Activated CD8-positive, alpha-beta T cell treated with anti-CD3 and anti-CD28 coated beads, Interleukin-2, amount 10 ng/mL, durations not matched to agents 7 days and 5 days (primary cell): ENCODE data around the gene ZNF792. TPM values are rescaled to one million over a fixed set of nuclear protein-coding genes. Genes with fewer than 3 reads are reported as not detected.
"Not testable (repeated sequence)": the region's sequence is repeated elsewhere in the genome, so short reads cannot be mapped to it uniquely, and the experiment has no call there.

Experiments
- ATAC-seq: fragments of 150-1000 bp; cut with Tn5 transposase; one replicate; pipeline ENCODE4 v1.10.0; 2021; ENCODE audit warnings: moderate library complexity
- CTCF ChIA-PET: fragments of 350-600 bp; sonication (Branson Sonifier 250); formaldehyde crosslinking; loops from one replicate; lab custom pipeline; 2021; ENCODE audit warnings: antibody characterized with exemption; lab: Charles Lee
- POLR2A ChIA-PET: fragments of 350-600 bp; sonication (Branson Sonifier 250); formaldehyde crosslinking; loops from one replicate; lab custom pipeline; 2021; ENCODE audit warnings: antibody characterized with exemption; lab: Charles Lee
- DNase-seq: peaks from one replicate; pipeline ENCODE4 v3.0.0-alpha.2; 2020
- H3K27ac Mint-ChIP-seq: one replicate; pipeline ENCODE4 v1.8.0; 2021; ENCODE audit warnings: mild to moderate bottlenecking, mixed read lengths
- H3K27me3 Mint-ChIP-seq: one replicate; pipeline ENCODE4 v1.8.0; 2021; ENCODE audit warnings: low read depth, mixed read lengths
- H3K36me3 Mint-ChIP-seq: one replicate; pipeline ENCODE4 v1.8.0; 2021; ENCODE audit warnings: low read depth, mixed read lengths
- H3K4me1 Mint-ChIP-seq: one replicate; pipeline ENCODE4 v1.8.0; 2021; ENCODE audit warnings: low read depth, mixed read lengths
- H3K4me3 Mint-ChIP-seq: one replicate; pipeline ENCODE4 v1.8.0; 2021; ENCODE audit warnings: mild to moderate bottlenecking, mixed read lengths
- H3K9me3 Mint-ChIP-seq: one replicate; pipeline ENCODE4 v1.8.0; 2022; ENCODE audit warnings: mixed read lengths; ENCODE audit not compliant: insufficient read depth
- total RNA-seq, 2 experiments: library from RNA; stranded (reverse); gene quantifications; one replicate each; pipeline ENCODE4 v1.2.3, GENCODE V29; 2021

The ZNF792 gene
- total RNA-seq, 2 experiments from 2014 or later: 13.7 to 14.2 TPM

GRCh38 chr19:34965505-34965904 lies 1.5 kb upstream of the ZNF792 start:
- POLR2A ChIA-PET, ATAC-seq, H3K27me3 Mint-ChIP-seq, CTCF ChIA-PET, H3K27ac Mint-ChIP-seq: not testable (repeated sequence)
- H3K9me3 Mint-ChIP-seq: peaks cover 49% of the 10 kb centered on the region
- DNase-seq: peak; percentile 14
- H3K36me3 Mint-ChIP-seq: peaks cover 36% of the 10 kb centered on the region
- H3K4me1 Mint-ChIP-seq: peaks cover 30% of the 10 kb centered on the region
- peak overlapping the region; percentile 25 for H3K4me3 Mint-ChIP-seq

DNA sequence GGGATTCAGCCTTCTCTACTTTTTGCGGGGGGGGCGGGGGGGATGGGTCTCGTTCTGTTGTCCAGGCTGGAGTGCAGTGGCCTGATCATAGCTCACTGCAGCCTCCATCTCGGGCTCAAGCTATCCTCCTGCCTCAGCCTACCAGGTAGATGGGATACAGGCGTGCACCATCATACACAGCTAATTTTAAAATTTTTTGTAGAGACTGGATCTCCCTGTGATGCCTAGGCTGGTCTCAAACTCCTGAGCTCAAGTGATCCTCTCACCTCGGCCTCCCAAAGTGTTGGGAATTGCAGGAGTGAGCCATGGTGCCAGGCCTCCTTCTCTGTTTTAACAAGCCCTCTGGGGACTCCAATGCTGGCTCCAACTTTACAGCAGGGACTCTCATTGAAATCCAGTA lies 569 bp upstream of the ZNF792 start:
- ATAC-seq (no peak), DNase-seq (no peak)
- H3K36me3 Mint-ChIP-seq: peaks cover 45% of the 10 kb centered on the region
- no peaks in the 10 kb centered on the region for H3K27me3 Mint-ChIP-seq
- peak overlapping the region; percentile 92 for H3K4me3 Mint-ChIP-seq
- H3K27ac Mint-ChIP-seq: no peak overlapping the region
- peaks cover 57% of the 10 kb centered on the region for H3K9me3 Mint-ChIP-seq
- ChIA-PET CTCF (no interaction called here), POLR2A (no interaction called here)
- H3K4me1 Mint-ChIP-seq: peaks cover 38% of the 10 kb centered on the region

GRCh38 chr19:34962687-34963572 lies 1.1 kb downstream of the ZNF792 start:
- Mint-ChIP-seq H3K36me3 (peaks cover 59% of the 10 kb centered on the region), H3K27me3 (no peaks in the 10 kb centered on the region), H3K9me3 (peaks cover 63% of the 10 kb centered on the region), H3K4me1 (peaks cover 38% of the 10 kb centered on the region), H3K27ac (peak overlapping the region; percentile 86), H3K4me3 (peak overlapping the region; percentile 92)
- peak; percentile 9 for ATAC-seq
- ChIA-PET CTCF (interaction anchor here (1.0 to 2.4 kb wide), 5 partner anchors 9 to 81 kb away, joined by 3 to 15 read pairs (median 4); no protein-coding TSS in a partner anchor), POLR2A (interaction anchor here (0.9 to 1.5 kb wide), 3 partner anchors 36 to 51 kb away, joined by 3 to 5 read pairs (median 5); partner anchors contain the start of genes GRAMD1A and ZNF30)
- DNase-seq: peak; percentile 22

DNA sequence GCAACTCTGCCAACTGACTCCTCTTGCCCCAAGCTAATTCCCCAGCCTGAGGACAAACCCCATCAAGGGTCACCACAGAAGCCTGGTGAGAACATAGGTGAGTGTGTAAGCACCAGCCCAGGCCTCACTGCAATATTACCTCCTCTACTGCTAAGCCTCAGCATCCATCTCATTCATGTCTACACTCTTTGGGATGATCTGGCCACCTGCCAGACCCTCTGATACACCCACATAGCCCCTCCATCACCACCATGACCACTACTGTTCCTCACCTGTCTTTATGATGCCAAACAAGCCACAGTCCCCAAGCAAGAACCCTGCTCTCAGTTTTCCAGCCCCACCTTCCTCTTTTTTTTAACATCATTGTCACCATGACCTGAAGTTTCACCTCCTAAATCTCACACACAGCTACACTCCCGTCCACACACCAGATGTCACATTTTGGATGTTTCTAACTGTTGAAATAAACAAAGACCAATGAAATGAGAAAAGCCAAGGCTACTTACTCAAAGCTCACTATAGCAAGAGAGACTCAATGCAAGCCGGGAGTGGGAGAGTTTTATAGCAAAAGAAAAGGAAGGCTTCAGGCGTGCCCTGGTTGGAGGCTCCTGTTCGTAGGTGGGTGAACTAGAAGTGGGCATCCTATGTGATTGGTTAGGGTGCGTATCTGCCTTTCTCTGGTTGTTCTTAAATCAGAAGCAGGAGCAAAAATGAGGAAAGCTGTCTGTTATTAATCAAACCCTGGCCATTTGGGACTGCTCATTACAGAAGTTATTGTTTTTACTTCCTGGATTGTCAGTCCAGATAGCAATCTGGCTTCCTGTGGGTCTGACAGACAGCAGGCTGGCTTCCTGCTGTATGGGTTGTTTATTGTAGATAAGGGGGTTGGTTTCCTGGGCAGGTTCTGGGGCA lies 2.0 kb downstream of the ZNF792 start:
- Mint-ChIP-seq H3K4me1 (peaks cover 38% of the 10 kb centered on the region), H3K9me3 (peaks cover 60% of the 10 kb centered on the region), H3K4me3 (peak overlapping the region; percentile 92), H3K36me3 (peaks cover 68% of the 10 kb centered on the region), H3K27me3 (no peaks in the 10 kb centered on the region), H3K27ac (peak overlapping the region; percentile 86)
- peak; percentile 66 for ATAC-seq
- ChIA-PET CTCF (interaction anchor here (1.0 to 2.4 kb wide), 3 partner anchors 10 to 82 kb away, joined by 3 to 15 read pairs (median 3); no protein-coding TSS in a partner anchor), POLR2A (interaction anchor here (0.9 to 1.5 kb wide), 2 partner anchors 35 to 38 kb away, joined by 5 read pairs; partner anchors contain the start of genes GRAMD1A and ZNF30)
- peak; percentile 70 for DNase-seq

GRCh38 chr19:34960940-34961679 lies 2.9 kb downstream of the ZNF792 start:
- peaks cover 77% of the 10 kb centered on the region for H3K36me3 Mint-ChIP-seq
- peaks cover 38% of the 10 kb centered on the region for H3K4me1 Mint-ChIP-seq
- POLR2A ChIA-PET: no interaction called here
- no peaks in the 10 kb centered on the region for H3K27me3 Mint-ChIP-seq
- peaks cover 63% of the 10 kb centered on the region for H3K9me3 Mint-ChIP-seq
- peak overlapping the region; percentile 92 for H3K4me3 Mint-ChIP-seq
- peak overlapping the region; percentile 86 for H3K27ac Mint-ChIP-seq
- ATAC-seq (no peak), DNase-seq (peak; percentile 15)
- CTCF ChIA-PET: interaction anchor here (1.4 kb wide), 1 partner anchor 41 kb away, joined by 3 read pairs; no protein-coding TSS in a partner anchor

- peak; percentile 17 for DNase-seq
- Mint-ChIP-seq H3K9me3 (peaks cover 67% of the 10 kb centered on the region), H3K27ac (peak overlapping the region; percentile 46), H3K4me3 (no peak overlapping the region), H3K27me3 (no peaks in the 10 kb centered on the region), H3K36me3 (peaks cover 81% of the 10 kb centered on the region), H3K4me1 (peaks cover 38% of the 10 kb centered on the region)
- CTCF ChIA-PET: no interaction called here
- no peak for ATAC-seq
- POLR2A ChIA-PET: no interaction called here
Observed at GRCh38 chr19:34960103-34960805, 3.8 kb downstream of the ZNF792 start.

DNA sequence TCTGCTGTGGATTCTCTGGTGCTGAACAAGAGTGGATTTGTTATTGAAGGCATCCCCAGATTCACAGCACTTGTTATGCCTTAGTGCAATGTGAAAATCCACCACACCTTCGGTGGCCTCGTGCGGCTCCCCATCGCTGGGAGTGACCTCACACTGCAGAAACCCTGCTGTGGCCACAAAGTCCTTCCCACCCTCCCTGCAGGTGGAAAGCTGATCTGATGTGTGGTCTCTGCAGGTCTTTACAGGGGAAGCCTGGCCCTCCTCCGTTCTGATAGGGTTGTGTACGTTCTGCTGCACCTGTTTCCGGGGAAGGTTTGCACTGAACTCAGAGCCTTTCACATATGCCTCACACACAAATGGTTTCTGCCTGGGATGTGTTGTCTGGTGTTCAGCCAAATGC lies 5.0 kb downstream of the ZNF792 start:
- Mint-ChIP-seq H3K9me3 (peaks cover 66% of the 10 kb centered on the region), H3K27ac (no peak overlapping the region), H3K36me3 (peaks cover 89% of the 10 kb centered on the region), H3K27me3 (no peaks in the 10 kb centered on the region), H3K4me3 (no peak overlapping the region), H3K4me1 (peaks cover 33% of the 10 kb centered on the region)
- POLR2A ChIA-PET: no interaction called here
- CTCF ChIA-PET: no interaction called here
- ATAC-seq (no peak), DNase-seq (peak; percentile 15)

- ATAC-seq: no peak
- no peak overlapping the region for H3K27ac Mint-ChIP-seq
- H3K36me3 Mint-ChIP-seq: peaks cover 96% of the 10 kb centered on the region
- DNase-seq: peak; percentile 17
- H3K9me3 Mint-ChIP-seq: peaks cover 75% of the 10 kb centered on the region
- H3K4me1 Mint-ChIP-seq: peaks cover 30% of the 10 kb centered on the region
- POLR2A ChIA-PET: no interaction called here
- CTCF ChIA-PET: no interaction called here
- H3K27me3 Mint-ChIP-seq: no peaks in the 10 kb centered on the region
- no peak overlapping the region for H3K4me3 Mint-ChIP-seq
Observed at GRCh38 chr19:34957830-34958751, 5.9 kb downstream of the ZNF792 start.

DNA sequence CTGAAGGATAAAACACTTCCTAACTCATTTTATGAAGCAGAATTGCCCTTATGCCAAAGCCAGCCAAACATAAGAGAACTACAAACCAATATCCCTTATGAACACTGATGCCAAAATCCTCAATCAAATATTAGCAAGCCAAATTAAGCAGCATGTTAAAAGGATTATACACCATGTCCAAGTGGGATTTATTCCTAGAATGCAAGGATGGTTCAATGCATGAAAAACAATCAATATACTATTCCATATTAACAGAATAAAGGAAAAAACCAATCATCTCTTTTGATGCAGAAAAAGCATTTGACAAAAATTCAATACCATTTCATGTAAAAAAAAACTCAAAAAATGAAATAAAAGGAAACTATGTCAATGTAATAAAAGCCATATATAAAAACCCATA lies 10.9 kb downstream of the ZNF792 start:
- Mint-ChIP-seq H3K9me3 (peaks cover 74% of the 10 kb centered on the region), H3K4me3 (no peak overlapping the region), H3K27me3 (no peaks in the 10 kb centered on the region), H3K4me1 (no peaks in the 10 kb centered on the region), H3K27ac (no peak overlapping the region), H3K36me3 (peaks cover 83% of the 10 kb centered on the region)
- ATAC-seq: no peak
- ChIA-PET POLR2A (no interaction called here), CTCF (no interaction called here)
- DNase-seq: no peak
